MM.1S (cell line): ENCODE results near the gene URI1.

ENCODE experiments used
- DNase-seq: peaks from one replicate; pipeline ENCODE4 v3.0.0-alpha.2; 2015
- H2AFZ ChIP-seq: fragments of 300-600 bp; sonication (generic); 2 replicates; pipeline ENCODE4 v1.6.0; 2016; ENCODE audit warnings: antibody characterized with exemption, low read length
- H3F3A ChIP-seq: fragments of 300-600 bp; sonication (generic); 2 replicates; pipeline ENCODE4 v1.6.1; 2016; ENCODE audit warnings: mild to moderate bottlenecking, antibody characterized with exemption, low read length, moderate library complexity, mixed read lengths; ENCODE audit not compliant: insufficient read depth
- H3K27ac ChIP-seq: fragments of 300-600 bp; sonication (generic); 2 replicates; pipeline ENCODE4 v1.5.1; 2016; ENCODE audit warnings: mild to moderate bottlenecking, low read length
- H3K27me3 ChIP-seq: fragments of 300-600 bp; sonication (generic); replicated peaks from 2 replicates; pipeline ENCODE4 v1.6.0; 2016; ENCODE audit warnings: low read length; ENCODE audit not compliant: insufficient read depth
- H3K36me3 ChIP-seq: fragments of 300-600 bp; sonication (generic); replicated peaks from 2 replicates; pipeline ENCODE4 v1.6.1; 2016; ENCODE audit warnings: mild to moderate bottlenecking, low read length, mixed read lengths; ENCODE audit not compliant: insufficient read depth
- H3K4me1 ChIP-seq: fragments of 300-600 bp; sonication (generic); 2 replicates; pipeline ENCODE4 v1.6.1; 2016; ENCODE audit warnings: low read length, mixed read lengths
- H3K4me2 ChIP-seq: fragments of 300-600 bp; sonication (generic); 2 replicates; pipeline ENCODE4 v1.6.0; 2016; ENCODE audit warnings: low read depth, low read length
- H3K4me3 ChIP-seq: fragments of 300-600 bp; sonication (generic); 2 replicates; pipeline ENCODE4 v1.5.1; 2016; ENCODE audit warnings: low read length, mixed read lengths
- H3K79me2 ChIP-seq: fragments of 300-600 bp; sonication (generic); 2 replicates; pipeline ENCODE4 v1.6.1; 2016; ENCODE audit warnings: mixed run types, low read length, mixed read lengths
- H3K9ac ChIP-seq: fragments of 300-600 bp; sonication (generic); 2 replicates; pipeline ENCODE4 v1.6.1; 2016; ENCODE audit warnings: low read length, mixed read lengths
- H3K9me2 ChIP-seq: fragments of 300-600 bp; sonication (generic); replicated peaks from 2 replicates; pipeline ENCODE4 v1.6.1; 2016; ENCODE audit warnings: mild to moderate bottlenecking, low read length, mixed read lengths; ENCODE audit not compliant: insufficient read depth
- H3K9me3 ChIP-seq: fragments of 300-600 bp; sonication (generic); replicated peaks from 2 replicates; pipeline ENCODE4 v1.6.1; 2016; ENCODE audit warnings: mild to moderate bottlenecking, low read length, mixed read lengths; ENCODE audit not compliant: insufficient read depth
- H4K20me1 ChIP-seq: fragments of 300-600 bp; sonication (generic); 2 replicates; pipeline ENCODE4 v1.6.1; 2016; ENCODE audit warnings: mild to moderate bottlenecking, low read length, moderate library complexity, mixed read lengths; ENCODE audit not compliant: insufficient read depth
- EZH2 ChIP-seq: fragments of 300-600 bp; sonication (generic); optimal IDR thresholded peaks from 2 replicates; pipeline ENCODE3; 2017; ENCODE audit warnings: low read depth, mild to moderate bottlenecking, antibody characterized with exemption, low read length, mixed read lengths
- EZH2phosphoT487 ChIP-seq: fragments of 300-600 bp; sonication (generic); IDR thresholded peaks from 2 replicates; pipeline ENCODE4 v1.6.1; 2018; ENCODE audit warnings: antibody characterized with exemption, low read length
- TF ChIP-seq, protein P1 (sequence below): fragments of 300-600 bp; sonication (generic); IDR thresholded peaks from 2 replicates; pipeline ENCODE4 v1.5.1; 2016; ENCODE audit warnings: antibody characterized with exemption, low read length, mixed read lengths

The URI1 gene

DNA sequence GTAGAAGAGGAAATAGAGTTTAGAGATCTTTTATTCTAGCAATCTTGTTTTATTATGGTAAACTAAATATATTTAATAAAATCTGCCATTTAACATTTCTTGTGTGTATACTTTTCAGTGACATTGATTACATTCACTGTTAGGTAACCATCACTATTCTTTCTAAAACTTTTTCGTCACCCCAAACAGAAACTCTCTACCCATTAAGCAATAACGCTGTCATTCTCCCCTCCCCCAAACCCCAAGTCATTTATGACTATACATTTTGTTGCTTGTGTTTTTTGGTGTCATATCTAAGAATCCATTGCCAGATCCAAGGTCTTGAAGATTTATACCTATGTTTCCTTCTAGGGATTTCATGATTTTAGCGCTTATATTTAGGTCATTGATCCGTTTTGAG lies 10.6 kb downstream of the URI1 start:
- Histone ChIP-seq H3K79me2 (peaks cover 88% of the 10 kb centered on the region), H3K9me3 (no peaks in the 10 kb centered on the region), H3F3A (no peaks in the 10 kb centered on the region), H3K36me3 (0 out of 2 replicates have a peak, but pooled peaks cover 2% of the 10 kb centered on the region), H3K4me3 (no peak overlapping the region), H3K4me2 (no peak overlapping the region), H4K20me1 (peaks cover 21% of the 10 kb centered on the region; the same call in 1 of the 2 replicates), H2AFZ (no peak overlapping the region), H3K9me2 (no peaks in the 10 kb centered on the region), H3K9ac (no peak overlapping the region), H3K27me3 (no peaks in the 10 kb centered on the region), H3K27ac (no peak overlapping the region), H3K4me1 (no peaks in the 10 kb centered on the region)
- TF ChIP-seq EZH2phosphoT487 (no peak), EZH2 (no peak)
- TF ChIP-seq, protein P1, sequence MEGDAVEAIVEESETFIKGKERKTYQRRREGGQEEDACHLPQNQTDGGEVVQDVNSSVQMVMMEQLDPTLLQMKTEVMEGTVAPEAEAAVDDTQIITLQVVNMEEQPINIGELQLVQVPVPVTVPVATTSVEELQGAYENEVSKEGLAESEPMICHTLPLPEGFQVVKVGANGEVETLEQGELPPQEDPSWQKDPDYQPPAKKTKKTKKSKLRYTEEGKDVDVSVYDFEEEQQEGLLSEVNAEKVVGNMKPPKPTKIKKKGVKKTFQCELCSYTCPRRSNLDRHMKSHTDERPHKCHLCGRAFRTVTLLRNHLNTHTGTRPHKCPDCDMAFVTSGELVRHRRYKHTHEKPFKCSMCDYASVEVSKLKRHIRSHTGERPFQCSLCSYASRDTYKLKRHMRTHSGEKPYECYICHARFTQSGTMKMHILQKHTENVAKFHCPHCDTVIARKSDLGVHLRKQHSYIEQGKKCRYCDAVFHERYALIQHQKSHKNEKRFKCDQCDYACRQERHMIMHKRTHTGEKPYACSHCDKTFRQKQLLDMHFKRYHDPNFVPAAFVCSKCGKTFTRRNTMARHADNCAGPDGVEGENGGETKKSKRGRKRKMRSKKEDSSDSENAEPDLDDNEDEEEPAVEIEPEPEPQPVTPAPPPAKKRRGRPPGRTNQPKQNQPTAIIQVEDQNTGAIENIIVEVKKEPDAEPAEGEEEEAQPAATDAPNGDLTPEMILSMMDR: no peak
- no peak for DNase-seq

DNA sequence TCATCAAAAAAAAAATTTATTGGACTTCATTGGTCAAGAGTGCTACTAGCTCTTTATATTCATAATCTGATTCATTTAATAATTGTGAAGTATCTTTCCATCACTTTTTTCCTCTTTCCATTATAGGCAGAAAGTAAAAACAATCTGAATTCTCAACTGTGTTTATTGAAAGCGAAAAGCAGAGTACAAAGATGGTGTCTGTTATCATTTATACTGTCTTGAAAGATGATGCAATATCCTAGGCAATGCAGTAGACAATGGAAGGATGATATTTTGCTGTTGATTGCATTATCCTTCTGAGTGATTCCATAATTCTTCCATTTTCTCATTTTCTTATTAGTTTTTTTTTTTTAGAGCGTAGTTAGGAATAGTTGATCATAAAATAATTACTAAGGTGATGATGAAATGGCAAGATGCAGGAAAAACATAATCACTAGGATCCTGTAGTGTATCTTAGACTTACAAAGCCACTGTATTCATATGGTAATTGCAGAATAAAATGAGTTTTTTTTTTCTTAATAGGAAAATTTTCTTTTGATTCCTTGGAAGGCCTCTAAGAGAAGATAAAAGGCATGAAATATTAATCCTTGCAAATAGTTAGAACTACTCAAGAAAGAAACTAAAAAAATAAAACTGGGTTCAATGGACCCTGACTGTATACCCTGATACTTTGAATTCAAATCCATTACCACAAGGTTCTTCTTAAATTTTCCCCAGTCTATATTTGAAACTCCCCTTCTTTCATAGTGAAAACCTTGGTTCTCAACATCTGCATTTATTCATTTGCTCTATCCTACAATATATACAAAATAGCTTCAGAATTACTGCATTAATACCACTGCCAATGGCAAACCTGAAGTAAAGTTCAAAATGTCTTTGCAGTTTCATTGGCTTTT lies 11.6 kb downstream of the URI1 start:
- H3K9me3 ChIP-seq: no peaks in the 10 kb centered on the region
- no peaks in the 10 kb centered on the region for H3K27me3 ChIP-seq
- peaks cover 87% of the 10 kb centered on the region for H3K79me2 ChIP-seq
- no peak overlapping the region for H3K9ac ChIP-seq
- no peak overlapping the region for H2AFZ ChIP-seq
- TF ChIP-seq EZH2phosphoT487 (no peak), EZH2 (no peak)
- TF ChIP-seq, protein P1: no peak
- no peak overlapping the region for H3K4me2 ChIP-seq
- no peaks in the 10 kb centered on the region for H3K9me2 ChIP-seq
- H3K4me3 ChIP-seq: no peak overlapping the region
- DNase-seq: no peak
- H3K36me3 ChIP-seq: 0 out of 2 replicates have a peak, but pooled peaks cover 2% of the 10 kb centered on the region
- no peak overlapping the region for H3K27ac ChIP-seq
- H3K4me1 ChIP-seq: no peaks in the 10 kb centered on the region
- H3F3A ChIP-seq: no peaks in the 10 kb centered on the region
- H4K20me1 ChIP-seq: peaks cover 15% of the 10 kb centered on the region; the same call in 1 of the 2 replicates

DNA sequence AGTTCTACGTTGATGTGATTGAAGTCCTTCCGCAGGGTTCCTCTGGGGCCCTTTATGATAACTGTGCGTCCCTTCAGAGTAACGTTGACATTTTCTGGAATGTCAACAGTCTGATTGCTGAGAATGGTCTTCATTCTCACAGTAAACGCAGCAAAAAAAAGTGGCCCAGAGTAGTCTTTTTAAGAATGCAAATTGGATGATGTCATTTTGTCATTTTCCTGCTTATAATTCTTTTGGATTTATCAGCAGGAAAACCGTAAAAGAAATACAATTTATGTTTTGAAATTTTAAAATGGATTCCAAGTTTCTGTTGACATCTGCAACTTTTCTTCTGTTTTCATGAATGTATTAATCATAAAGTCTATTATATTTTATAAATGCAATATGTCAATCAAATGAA lies 14.8 kb downstream of the URI1 start:
- Histone ChIP-seq H4K20me1 (peaks cover 13% of the 10 kb centered on the region; the same call in 1 of the 2 replicates), H3K27ac (no peak overlapping the region), H3F3A (no peaks in the 10 kb centered on the region), H3K4me2 (no peak overlapping the region), H3K9me3 (no peaks in the 10 kb centered on the region), H3K4me1 (no peaks in the 10 kb centered on the region), H3K9me2 (no peaks in the 10 kb centered on the region), H2AFZ (no peak overlapping the region), H3K36me3 (0 out of 2 replicates have a peak, but pooled peaks cover 2% of the 10 kb centered on the region), H3K27me3 (no peaks in the 10 kb centered on the region), H3K4me3 (no peak overlapping the region), H3K9ac (no peak overlapping the region), H3K79me2 (peaks cover 94% of the 10 kb centered on the region)
- TF ChIP-seq, protein P1: no peak
- no peak for DNase-seq
